ENCODE data around the gene YWHAQ. TPM values are rescaled to one million over a fixed set of nuclear protein-coding genes. Genes with fewer than 3 reads are reported as not detected.

The YWHAQ gene
- total RNA-seq, 1 donor from 2014 or later: 378 TPM

GRCh38 chr2:9674891-9675414 lies 44.2 kb upstream of the YWHAQ start:
- no peaks in the 10 kb centered on the region for H3K4me1 Mint-ChIP-seq (ENCODE audit: low read depth)
- TF ChIP-seq CTCF (IDR thresholded peaks at IDR 0.05; ENCODE audit: unreplicated experiment): no peak
- no peak for DNase-seq (ENCODE audit: low spot score, unreplicated experiment)
- no peak overlapping the region for H3K27ac Mint-ChIP-seq
- peaks cover 25% of the 10 kb centered on the region for H3K27me3 Mint-ChIP-seq
- no peaks in the 10 kb centered on the region for H3K36me3 Mint-ChIP-seq (ENCODE audit: insufficient read depth)
- no peak overlapping the region for H3K4me3 Mint-ChIP-seq (ENCODE audit: low read depth)
- H3K9me3 Mint-ChIP-seq (ENCODE audit: low read depth): no peaks in the 10 kb centered on the region

GRCh38 chr2:9673914-9674481 lies 43.2 kb upstream of the YWHAQ start:
- no peak for DNase-seq (ENCODE audit: low spot score, unreplicated experiment)
- TF ChIP-seq CTCF (IDR thresholded peaks at IDR 0.05; ENCODE audit: unreplicated experiment): no peak
- Mint-ChIP-seq H3K4me1 (ENCODE audit: low read depth) (peaks cover 2% of the 10 kb centered on the region), H3K36me3 (ENCODE audit: insufficient read depth) (no peaks in the 10 kb centered on the region), H3K9me3 (ENCODE audit: low read depth) (no peaks in the 10 kb centered on the region), H3K27me3 (peaks cover 25% of the 10 kb centered on the region), H3K27ac (no peak overlapping the region), H3K4me3 (ENCODE audit: low read depth) (no peak overlapping the region)

- no peaks in the 10 kb centered on the region for H3K36me3 Mint-ChIP-seq (ENCODE audit: insufficient read depth)
These were observed 38.0 kb upstream of the YWHAQ start for GRCh38 chr2:9668687-9669345.

GRCh38 chr2:9667826-9668225 lies 37.0 kb upstream of the YWHAQ start:
- no peak for DNase-seq (ENCODE audit: low spot score, unreplicated experiment)
- peaks cover 2% of the 10 kb centered on the region for H3K4me1 Mint-ChIP-seq (ENCODE audit: low read depth)
- H3K36me3 Mint-ChIP-seq (ENCODE audit: insufficient read depth): no peaks in the 10 kb centered on the region
- H3K27me3 Mint-ChIP-seq: peaks cover 22% of the 10 kb centered on the region
- TF ChIP-seq CTCF (IDR thresholded peaks at IDR 0.05; ENCODE audit: unreplicated experiment): no peak
- H3K4me3 Mint-ChIP-seq (ENCODE audit: low read depth): no peak overlapping the region
- H3K27ac Mint-ChIP-seq: no peak overlapping the region
- no peaks in the 10 kb centered on the region for H3K9me3 Mint-ChIP-seq (ENCODE audit: low read depth)

More at GRCh38 chr2:9668687-9669345, 38.0 kb upstream of the YWHAQ start:
- H3K4me1 Mint-ChIP-seq (ENCODE audit: low read depth): peaks cover 2% of the 10 kb centered on the region
- no peak for DNase-seq (ENCODE audit: low spot score, unreplicated experiment)
- H3K9me3 Mint-ChIP-seq (ENCODE audit: low read depth): no peaks in the 10 kb centered on the region
- H3K27ac Mint-ChIP-seq: no peak overlapping the region
- peaks cover 17% of the 10 kb centered on the region for H3K27me3 Mint-ChIP-seq
- H3K4me3 Mint-ChIP-seq (ENCODE audit: low read depth): no peak overlapping the region
- TF ChIP-seq CTCF (IDR thresholded peaks at IDR 0.05; ENCODE audit: unreplicated experiment): no peak

DNA sequence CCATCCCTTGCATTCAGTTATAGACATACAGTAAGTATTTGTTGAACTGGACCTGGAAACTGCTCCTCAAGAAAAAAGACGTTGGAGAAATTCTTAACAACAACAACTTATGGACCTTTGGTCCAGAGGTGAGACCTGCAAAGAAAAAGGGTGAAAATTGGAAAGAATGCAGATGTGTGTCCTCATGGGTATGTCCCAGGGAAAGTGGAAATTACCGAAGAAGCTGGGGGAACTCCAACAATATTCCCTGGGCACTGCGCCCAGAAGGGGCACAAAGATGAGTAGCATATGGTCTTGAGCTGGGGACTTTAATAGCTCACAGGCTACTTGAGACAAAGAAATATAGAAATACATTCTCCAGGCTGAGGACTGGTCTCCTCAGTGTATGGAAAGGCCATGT lies 35.5 kb upstream of the YWHAQ start:
- no peak for DNase-seq (ENCODE audit: low spot score, unreplicated experiment)
- no peak overlapping the region for H3K27ac Mint-ChIP-seq
- H3K36me3 Mint-ChIP-seq (ENCODE audit: insufficient read depth): no peaks in the 10 kb centered on the region
- no peaks in the 10 kb centered on the region for H3K9me3 Mint-ChIP-seq (ENCODE audit: low read depth)
- peaks cover 2% of the 10 kb centered on the region for H3K4me1 Mint-ChIP-seq (ENCODE audit: low read depth)
- peaks cover 24% of the 10 kb centered on the region for H3K27me3 Mint-ChIP-seq
- H3K4me3 Mint-ChIP-seq (ENCODE audit: low read depth): no peak overlapping the region
- TF ChIP-seq CTCF (IDR thresholded peaks at IDR 0.05; ENCODE audit: unreplicated experiment): no peak

All from progenitor cell of endocrine pancreas (in vitro differentiated cells).